ENCODE data around the gene ADGRE1.

Gene ADGRE1

GRCh38 chr19:6970443-6970842 lies 83.1 kb downstream of the ADGRE1 start:
- H3K4me3 ChIP-seq = no peak overlapping the region
- H3K27me3 ChIP-seq = no peaks in the 10 kb centered on the region
- intact Hi-C loops (cut with DNase I; ENCODE audit: low total_unique reads) = no loop called here
- H3K27ac ChIP-seq = no peak overlapping the region
- peaks cover 0 to 4% (median 0%) of the 10 kb centered on the region in 4 donors for H3K4me1 ChIP-seq
- H3K36me3 ChIP-seq = no peaks in the 10 kb centered on the region
- no peak for DNase-seq
- no peaks in the 10 kb centered on the region for H3K9me3 ChIP-seq
- no peak for TF ChIP-seq CTCF (IDR thresholded peaks at IDR 0.05)

- intact Hi-C loops (cut with DNase I; ENCODE audit: low total_unique reads) = no loop called here
- Histone ChIP-seq H3K27me3 (no peaks in the 10 kb centered on the region), H3K36me3 (no peaks in the 10 kb centered on the region), H3K4me3 (no peak overlapping the region), H3K27ac (no peak overlapping the region), H3K4me1 (peaks cover 0 to 4% (median 0%) of the 10 kb centered on the region in 4 donors), H3K9me3 (no peaks in the 10 kb centered on the region)
- no peak for TF ChIP-seq CTCF (IDR thresholded peaks at IDR 0.05)
- DNase-seq = no peak
Measured at GRCh38 chr19:6971366-6971765, 84.0 kb downstream of the ADGRE1 start.

DNA sequence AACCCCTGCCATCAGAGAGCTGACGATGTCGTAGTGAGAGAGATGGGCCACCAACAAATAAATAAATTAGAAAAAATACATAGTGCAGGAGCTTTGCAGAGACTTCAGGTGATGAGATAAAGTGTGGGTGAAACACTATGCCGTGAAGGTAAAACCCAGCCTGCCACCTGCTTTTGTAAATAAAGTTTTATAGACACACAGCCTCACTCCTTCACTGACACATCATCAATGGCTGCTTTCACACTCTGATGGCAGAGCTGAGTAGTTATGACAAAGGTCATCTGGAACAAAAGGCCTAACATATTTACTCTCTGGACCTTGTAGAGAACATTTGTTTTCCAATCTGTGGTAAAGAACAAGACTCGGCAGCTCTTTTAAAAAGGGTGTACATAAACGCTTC lies 88.8 kb downstream of the ADGRE1 start:
- no peak for TF ChIP-seq CTCF (IDR thresholded peaks at IDR 0.05)

GRCh38 chr19:6979399-6979798 lies 92.0 kb downstream of the ADGRE1 start:
- peaks cover 8 to 21% (median 18%) of the 10 kb centered on the region in 3 donors for H3K9me3 ChIP-seq
- intact Hi-C loops (cut with DNase I; ENCODE audit: low total_unique reads) = no loop called here
- no peak for DNase-seq
- no peak for TF ChIP-seq CTCF (IDR thresholded peaks at IDR 0.05)
- H3K4me3 ChIP-seq = no peak overlapping the region
- no peaks in the 10 kb centered on the region for H3K36me3 ChIP-seq
- no peaks in the 10 kb centered on the region for H3K4me1 ChIP-seq
- no peaks in the 10 kb centered on the region for H3K27me3 ChIP-seq
- H3K27ac ChIP-seq = no peak overlapping the region

More for the DNA sequence above, 88.8 kb downstream of the ADGRE1 start:
- DNase-seq = no peak
- Histone ChIP-seq H3K27me3 (no peaks in the 10 kb centered on the region), H3K4me1 (no peaks in the 10 kb centered on the region), H3K36me3 (no peaks in the 10 kb centered on the region), H3K27ac (no peak overlapping the region), H3K4me3 (no peak overlapping the region), H3K9me3 (peaks cover 8 to 10% (median 8%) of the 10 kb centered on the region in 3 donors)
- intact Hi-C loops (cut with DNase I; ENCODE audit: low total_unique reads) = no loop called here

DNA sequence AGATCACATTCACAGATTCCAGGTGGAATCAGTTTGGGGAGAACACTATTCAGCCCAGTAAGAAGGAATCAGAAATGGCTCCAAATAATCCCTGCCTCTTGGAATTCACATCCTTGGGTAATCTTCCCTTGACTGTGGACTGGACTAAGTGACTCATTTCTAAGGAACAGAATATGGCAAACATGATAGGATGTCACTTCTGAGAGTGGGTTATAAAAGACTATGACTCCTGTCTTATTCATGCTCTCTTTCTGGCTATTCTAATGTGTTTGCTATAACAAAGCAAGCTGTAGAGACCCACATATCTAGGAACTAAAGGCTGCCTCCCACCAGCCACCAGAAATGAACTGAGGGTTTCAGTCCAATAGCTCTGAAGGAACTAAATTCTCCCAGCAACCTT lies 96.1 kb downstream of the ADGRE1 start:
- intact Hi-C loops (cut with DNase I; ENCODE audit: low total_unique reads) = no loop called here
- Histone ChIP-seq H3K9me3 (peaks cover 0 to 17% (median 12%) of the 10 kb centered on the region in 3 donors), H3K36me3 (no peaks in the 10 kb centered on the region), H3K4me3 (no peak overlapping the region), H3K27me3 (no peaks in the 10 kb centered on the region), H3K27ac (no peak overlapping the region), H3K4me1 (no peaks in the 10 kb centered on the region)
- DNase-seq = no peak
- no peak for TF ChIP-seq CTCF (IDR thresholded peaks at IDR 0.05)

GRCh38 chr19:6987850-6988249 lies 100.5 kb downstream of the ADGRE1 start:
- peaks cover 0 to 17% (median 10%) of the 10 kb centered on the region in 3 donors for H3K9me3 ChIP-seq
- no peaks in the 10 kb centered on the region for H3K36me3 ChIP-seq
- H3K27ac ChIP-seq = no peak overlapping the region
- no peaks in the 10 kb centered on the region for H3K27me3 ChIP-seq
- no peaks in the 10 kb centered on the region for H3K4me1 ChIP-seq
- no peak for TF ChIP-seq CTCF (IDR thresholded peaks at IDR 0.05)
- intact Hi-C loops (cut with DNase I; ENCODE audit: low total_unique reads) = no loop called here
- H3K4me3 ChIP-seq = no peak overlapping the region
- DNase-seq = no peak

All from tibial artery (tissue), 4 donors.